ENCODE measurements around the gene PRKG1. TPM values are rescaled to one million over a fixed set of nuclear protein-coding genes. Genes with fewer than 3 reads are reported as not detected.
A peak's percentile ranks its signal among the peaks of the same experiment; 100 is the strongest.

PRKG1 gene
- total and polyA plus RNA-seq, 2 of the 8 experiments (the other 6 are each of a cell fraction or from before 2014, with no cell fraction given): 4.2 to 15.2 TPM

- H2BK120ac ChIP-seq (replicated peaks; ENCODE audit: low read depth, low read length): no peak overlapping the region
- 20% methylated on average over 1 of the region's 1 CpG; no CpG with 5 or more reads in 1 of the 2 experiments for WGBS, 2 experiments (ENCODE audit: extremely low coverage in 1 of 2, insufficient coverage in 1 of 2, insufficient read length in 1 of 2, insufficient replicate concordance in 2 of 2, low coverage in 1 of 2, low lambda C conversion rate in 2 of 2, missing lambda C conversion rate in 1 of 2)
- H4K5ac ChIP-seq (ENCODE audit: insufficient read length, low read depth, low read length): no peak overlapping the region
- H3K23ac ChIP-seq (ENCODE audit: insufficient read length): no peak overlapping the region
- TF ChIP-seq CTCF (IDR thresholded peaks at IDR 0.05; ENCODE audit: control extremely low read depth in 1 of 3, insufficient read depth in 1 of 3, low read depth in 1 of 3, low read length in 3 of 3): peak in 1 of 3 experiments; percentile 5; a peak in 1 of 4 replicates
- no peak for TF ChIP-seq NRF1 (IDR thresholded peaks at IDR 0.05; ENCODE audit: low read depth, low read length)
- H3K4me3 ChIP-seq (ENCODE audit: extremely low read depth in 1 of 4, insufficient read depth in 2 of 4, low read depth in 3 of 4, low read length in 4 of 4): peak overlapping the region in 1 of 4 experiments; percentile 25; a peak in 1 of 8 replicates
- no peak overlapping the region for H2BK20ac ChIP-seq (ENCODE audit: low read length)
- H3K27ac ChIP-seq (ENCODE audit: low read depth, low read length): peak overlapping the region; percentile 16; the same call in 1 of the 2 replicates
- peaks cover 8% of the 10 kb centered on the region for H3K23me2 ChIP-seq (ENCODE audit: low read depth, low read length)
- H4K8ac ChIP-seq (ENCODE audit: extremely low read depth, insufficient read depth, low read length): no peak overlapping the region
- no peak overlapping the region; the same call in 1 of the 2 replicates for H3K18ac ChIP-seq (ENCODE audit: extremely low read depth, low read length)
- no peaks in the 10 kb centered on the region for H3K36me3 ChIP-seq (ENCODE audit: control insufficient read depth in 2 of 4, insufficient read depth in 4 of 4, low read length in 3 of 4)
- FAIRE-seq (peak; percentile 84), DNase-seq (ENCODE audit: low read depth in 1 of 2, low spot score in 2 of 2) (no peak)
- no peak overlapping the region for H2BK15ac ChIP-seq (ENCODE audit: low read length)
- no peak overlapping the region; the same call in 1 of the 2 replicates for H2BK12ac ChIP-seq (ENCODE audit: low read depth, low read length)
- H3K56ac ChIP-seq (replicated peaks; ENCODE audit: insufficient read length, low read depth, low read length): no peak overlapping the region
- CTCF ChIA-PET (ENCODE audit: partially characterized antibody): interaction anchor here (0.9 kb wide), 1 partner anchor 15 kb away, joined by 5 read pairs; no protein-coding TSS in a partner anchor
- H2BK5ac ChIP-seq (ENCODE audit: low read depth, low read length): peak overlapping the region; percentile 55
- H3K79me1 ChIP-seq (ENCODE audit: low read depth, low read length): no peaks in the 10 kb centered on the region
- POLR2A ChIA-PET (ENCODE audit: partially characterized antibody): interaction anchor here (0.6 to 1.7 kb wide), 2 partner anchors 31 to 165 kb away, joined by 3 read pairs; no protein-coding TSS in a partner anchor
- H3K14ac ChIP-seq (ENCODE audit: insufficient read length): no peak overlapping the region
- H3K79me2 ChIP-seq (ENCODE audit: control insufficient read depth in 1 of 2, insufficient read depth in 2 of 2, low read length in 2 of 2): peaks cover 0 to 48% of the 10 kb centered on the region in 2 experiments; a peak in 3 of 4 replicates
- H3K4ac ChIP-seq (replicated peaks; ENCODE audit: insufficient read length, low read depth, low read length): no peak overlapping the region
- H2AFZ ChIP-seq (ENCODE audit: low read length): no peak overlapping the region
- H3K27me3 ChIP-seq (replicated peaks in 1 of 4; ENCODE audit: control insufficient read depth in 3 of 4, extremely low read depth in 1 of 4, insufficient read depth in 3 of 4, low read length in 3 of 4): 0 out of 7 replicates have a peak, but pooled peaks cover 0 to 2% (median 0%) of the 10 kb centered on the region in 4 experiments
- no peak overlapping the region for H3K9ac ChIP-seq (replicated peaks in 1 of 4; ENCODE audit: extremely low read depth in 1 of 4, low read depth in 3 of 4, low read length in 3 of 4)
- H3K4me2 ChIP-seq (ENCODE audit: insufficient read depth in 1 of 2, low read depth in 2 of 2, low read length in 2 of 2): peak overlapping the region; percentile 26 to 49; a peak in 3 of 4 replicates
- no peak overlapping the region for H2AK5ac ChIP-seq (ENCODE audit: low read depth, low read length)
- H4K91ac ChIP-seq (replicated peaks; ENCODE audit: insufficient read length, low read length): no peak overlapping the region
- H3K9me3 ChIP-seq (ENCODE audit: insufficient read depth in 2 of 2, low read depth in 1 of 2, low read length in 1 of 2): no peaks in the 10 kb centered on the region
- H3K4me1 ChIP-seq (replicated peaks in 1 of 4; ENCODE audit: control insufficient read depth in 3 of 4, insufficient read depth in 4 of 4, low read length in 3 of 4): peaks cover 9 to 29% (median 17%) of the 10 kb centered on the region in 4 experiments; a peak in 6 of 7 replicates
- no peaks in the 10 kb centered on the region for H4K20me1 ChIP-seq (replicated peaks in 1 of 2; ENCODE audit: control insufficient read depth in 1 of 2, insufficient read depth in 2 of 2, low read length in 2 of 2)
Measured at GRCh38 chr10:51079331-51079730, 5.0 kb downstream of the PRKG1 start.

Data from H1 (cell line).